A673 (cell line): ENCODE results near the gene GSDME. TPM values are rescaled to one million over a fixed set of nuclear protein-coding genes. Genes with fewer than 3 reads are reported as not detected.
"Not testable (repeated sequence)": the region's sequence is repeated elsewhere in the genome, so short reads cannot be mapped to it uniquely, and the experiment has no call there.

Experiments used
- BruUV-seq: library from RNA; stranded (reverse); fragments of 400-500 nt; replicated peaks from 2 replicates; lab custom pipeline; 2021; lab: Mats Ljungman, UMichigan
- CTCF ChIA-PET: fragments of 300-600 bp; sonication (Branson Sonifier 250); formaldehyde crosslinking; loops from one replicate; lab custom pipeline; 2022; ENCODE audit warnings: antibody characterized with exemption; lab: Charles Lee
- POLR2A ChIA-PET: fragments of 300-600 bp; sonication (Branson Sonifier 250); formaldehyde crosslinking; loops from one replicate; lab custom pipeline; 2022; ENCODE audit warnings: antibody characterized with exemption; ENCODE audit not compliant: low non-redundant PET; lab: Charles Lee
- DNase-seq: peaks from one replicate; pipeline ENCODE4 v3.0.0-alpha.2; 2015; ENCODE audit warnings: low spot score
- H3K27ac ChIP-seq: fragments of 200-600 bp; sonication (generic); 2 replicates; pipeline ENCODE4 v1.5.1; 2016; ENCODE audit warnings: mixed run types, low read depth, mild to moderate bottlenecking, mixed read lengths, antibody characterized with exemption, low read length; ENCODE audit not compliant: poor library complexity, severe bottlenecking
- H3K27me3 ChIP-seq: fragments of 200-600 bp; sonication (generic); replicated peaks from 2 replicates; pipeline ENCODE4 v1.6.1; 2017; ENCODE audit warnings: mixed run types, low read depth, mild to moderate bottlenecking, mixed read lengths, antibody characterized with exemption, low read length; ENCODE audit not compliant: insufficient read depth, poor library complexity
- H3K36me3 ChIP-seq: fragments of 200-600 bp; sonication (generic); 2 replicates; pipeline ENCODE4 v1.6.1; 2016; ENCODE audit warnings: mixed run types, mild to moderate bottlenecking, mixed read lengths, antibody characterized with exemption, low read length; ENCODE audit not compliant: insufficient read depth, poor library complexity, severe bottlenecking
- H3K4me1 ChIP-seq: fragments of 200-600 bp; sonication (generic); 2 replicates; pipeline ENCODE4 v1.6.1; 2017; ENCODE audit warnings: mixed run types, mild to moderate bottlenecking, mixed read lengths, antibody characterized with exemption, low read length; ENCODE audit not compliant: insufficient read depth, poor library complexity, severe bottlenecking
- H3K4me3 ChIP-seq: fragments of 200-600 bp; sonication (generic); 2 replicates; pipeline ENCODE4 v1.5.1; 2016; ENCODE audit warnings: low read depth, mixed run types, mild to moderate bottlenecking, mixed read lengths, low read length; ENCODE audit not compliant: poor library complexity, severe bottlenecking
- H3K9me3 ChIP-seq: fragments of 200-600 bp; sonication (generic); 2 replicates; pipeline ENCODE4 v1.6.1; 2016; ENCODE audit warnings: mixed run types, low read depth, mild to moderate bottlenecking, mixed read lengths, antibody characterized with exemption, low read length; ENCODE audit not compliant: poor library complexity, severe bottlenecking
- CTCF ChIP-seq: fragments of 300-800, 200-600 bp; sonication (generic); conservative IDR thresholded peaks from 2 replicates; pipeline ENCODE4 v1.5.1; 2017; ENCODE audit warnings: low read depth, mild to moderate bottlenecking, antibody characterized with exemption, low read length, moderate library complexity, mixed read lengths
- EZH2 ChIP-seq: fragments of 200-600 bp; sonication (generic); IDR thresholded peaks from 2 replicates; pipeline ENCODE4 v1.6.1; 2017; ENCODE audit warnings: borderline replicate concordance, low read depth, mild to moderate bottlenecking, mixed read lengths, antibody characterized with exemption, low read length; ENCODE audit not compliant: poor library complexity, severe bottlenecking
- intact Hi-C: fragments of 100-400 bp; cut with micrococcal nuclease; formaldehyde crosslinking; loops from one replicate; pipeline ENCODE4 v1.10.0; 2022; ENCODE audit not compliant: unreplicated experiment
- total RNA-seq: library from RNA; stranded (reverse); gene quantifications from 2 replicates; pipeline ENCODE4 v1.2.3, GENCODE V29; 2021

The GSDME gene
- total RNA-seq, 1 experiment from 2014 or later = 0.77 TPM

- intact Hi-C loops = no loop called here
- Histone ChIP-seq H3K27ac (no peak overlapping the region), H3K4me3 (no peak overlapping the region), H3K9me3 (no peaks in the 10 kb centered on the region), H3K4me1 (peaks cover 8% of the 10 kb centered on the region), H3K36me3 (peaks cover 11% of the 10 kb centered on the region), H3K27me3 (no peaks in the 10 kb centered on the region)
- ChIA-PET POLR2A (no interaction called here), CTCF (interaction anchor here (1.8 kb wide), 1 partner anchor 14 kb away, joined by 7 read pairs; no protein-coding TSS in a partner anchor)
- TF ChIP-seq EZH2 = no peak
- no peak for TF ChIP-seq CTCF
- no TSS peak for BruUV-seq
- DNase-seq = peak; percentile 66
Observed at GRCh38 chr7:24798261-24798660, 41.0 kb upstream of the GSDME start.

- CTCF ChIA-PET = no interaction called here
- Histone ChIP-seq H3K4me3 (no peak overlapping the region), H3K36me3 (peaks cover 5% of the 10 kb centered on the region), H3K27me3 (no peaks in the 10 kb centered on the region), H3K27ac (no peak overlapping the region), H3K4me1 (peaks cover 8% of the 10 kb centered on the region), H3K9me3 (no peaks in the 10 kb centered on the region)
- intact Hi-C loops = no loop called here
- no peak for DNase-seq
- POLR2A ChIA-PET = no interaction called here
- TF ChIP-seq CTCF (no peak), EZH2 (no peak)
- BruUV-seq = no TSS peak
Observed at GRCh38 chr7:24797270-24797669, 40.0 kb upstream of the GSDME start.

GRCh38 chr7:24795407-24795767 is 38.1 kb upstream of the GSDME start:
- H3K36me3 ChIP-seq = no peaks in the 10 kb centered on the region
- no peaks in the 10 kb centered on the region for H3K27me3 ChIP-seq
- no TSS peak for BruUV-seq
- no peak overlapping the region for H3K4me3 ChIP-seq
- POLR2A ChIA-PET = no interaction called here
- H3K4me1 ChIP-seq = peaks cover 8% of the 10 kb centered on the region
- H3K27ac ChIP-seq = no peak overlapping the region
- no peak for DNase-seq
- intact Hi-C loops = no loop called here
- TF ChIP-seq EZH2 = no peak
- TF ChIP-seq CTCF = no peak
- no peaks in the 10 kb centered on the region for H3K9me3 ChIP-seq
- CTCF ChIA-PET = no interaction called here

- H3K27me3 ChIP-seq, POLR2A ChIA-PET, H3K9me3 ChIP-seq, H3K27ac ChIP-seq, H3K36me3 ChIP-seq, CTCF ChIA-PET, H3K4me1 ChIP-seq, DNase-seq, H3K4me3 ChIP-seq, BruUV-seq, intact Hi-C loops: not testable (repeated sequence)
Observed at GRCh38 chr7:24794751-24795406, 37.6 kb upstream of the GSDME start.
